Occipital lobe (tissue), 2 donors: Measurements from ENCODE around the gene IFNE. TPM values are rescaled to one million over a fixed set of nuclear protein-coding genes. Genes with fewer than 3 reads are reported as not detected.

ENCODE experiments used
- small RNA-seq: library from RNA; depleted of rRNA; stranded (forward); fragments of <200 nt; gene quantifications from one replicate; pipeline ENCODE3, GENCODE V24; 2014
- total RNA-seq: library from RNA; depleted of rRNA; stranded (reverse); fragments of >200 nt; gene quantifications from one replicate; pipeline ENCODE4 v1.2.3, GENCODE V29; 2014

Gene IFNE
- total RNA-seq, 1 donor from 2014 or later: not detected

Small RNAs within 50 kb of the gene (small RNA-seq; reads per million reads assigned to genes)
- 0.58 reads per million, percentile 56 among the genes with 10 or more reads in this experiment for gene MIR31
- gene RF00157: not detected

Other genes with a start within 250 kb of the IFNE start
- not detected for gene IFNA14, start 242.3 kb downstream of the IFNE start, total RNA-seq
- not detected for gene IFNA5, start 177.0 kb downstream of the IFNE start, total RNA-seq
- 81.4 TPM for gene KLHL9, start 146.9 kb downstream of the IFNE start, total RNA-seq
- gene IFNA6, start 131.4 kb downstream of the IFNE start, total RNA-seq: not detected
- gene IFNA13, start 114.3 kb downstream of the IFNE start, total RNA-seq: not detected
- not detected for gene IFNA2, start 96.9 kb downstream of the IFNE start, total RNA-seq
- gene IFNA8, start 73.2 kb downstream of the IFNE start, total RNA-seq: not detected
- gene IFNA1, start 41.9 kb downstream of the IFNE start, total RNA-seq: not detected